HepG2 (cell line): ENCODE data around the gene SPOP. TPM values are rescaled to one million over a fixed set of nuclear protein-coding genes. Genes with fewer than 3 reads are reported as not detected.
A peak's percentile ranks its signal among the peaks of the same experiment; 100 is the strongest.

Experiments
- GATAD1 ChIP-seq: IDR thresholded peaks from 2 replicates; pipeline ENCODE4 v1.6.1; 2016; ENCODE audit warnings: missing genetic modification reagents, missing compliant biosample characterization
- HNF4G ChIP-seq, 2 experiments: sonication (generic) in 1 of 2; formaldehyde crosslinking in 1 of 2; IDR thresholded peaks; 2 replicates each; pipeline versions ENCODE4 v1.4.0 to v1.6.1; 2011 to 2020; ENCODE audit warnings: borderline replicate concordance in 2 of 2, low read depth in 2 of 2, mild to moderate bottlenecking in 2 of 2, low read length in 1 of 2, missing genetic modification reagents in 1 of 2, moderate library complexity in 1 of 2
- KLF6 ChIP-seq: IDR thresholded peaks from 2 replicates; pipeline ENCODE4 v1.8.0; 2016; ENCODE audit warnings: missing biosample characterization, missing genetic modification reagents
- MAZ ChIP-seq, 2 experiments: sonication (generic) in 1 of 2; formaldehyde crosslinking in 1 of 2; IDR thresholded peaks; 2 replicates each; pipeline versions ENCODE4 v1.5.0 to v1.6.1; 2012 to 2020; ENCODE audit warnings: low read depth in 2 of 2, mild to moderate bottlenecking in 2 of 2, borderline replicate concordance in 1 of 2, improper control_type of control experiment in 1 of 2, low read length in 1 of 2, missing genetic modification reagents in 1 of 2, moderate library complexity in 1 of 2
- MXD4 ChIP-seq: IDR thresholded peaks from 2 replicates; pipeline ENCODE4 v1.6.1; 2016; ENCODE audit warnings: mild to moderate bottlenecking, missing biosample characterization, missing genetic modification reagents
- ZNF124 ChIP-seq: sonication (generic); formaldehyde crosslinking; IDR thresholded peaks from 2 replicates; pipeline ENCODE4 v1.4.0; 2020; ENCODE audit warnings: missing genetic modification reagents
- ZNF605 ChIP-seq: sonication (generic); formaldehyde crosslinking; IDR thresholded peaks from 2 replicates; pipeline ENCODE4 v1.8.0; 2022; ENCODE audit warnings: mild to moderate bottlenecking, missing genetic modification reagents
- ZNF616 ChIP-seq: sonication (generic); formaldehyde crosslinking; IDR thresholded peaks from 2 replicates; pipeline ENCODE4 v1.5.0; 2020; ENCODE audit warnings: low read depth, mild to moderate bottlenecking, missing genetic modification reagents
- ZNF737 ChIP-seq: sonication (generic); formaldehyde crosslinking; IDR thresholded peaks from 2 replicates; pipeline ENCODE4 v1.5.0; 2020; ENCODE audit warnings: missing genetic modification reagents, mild to moderate bottlenecking, borderline replicate concordance
- ZSCAN29 ChIP-seq: sonication (generic); formaldehyde crosslinking; conservative IDR thresholded peaks from 2 replicates; pipeline ENCODE4 v1.4.0; 2020; ENCODE audit warnings: mild to moderate bottlenecking, missing genetic modification reagents
- polyA plus RNA-seq, 8 experiments: library from polyadenylated mRNA; depleted of rRNA in 3 of 8; stranded (reverse) in 7 of 8; unstranded in 1 of 8; fragments of >200 nt; fragmentation: Illumina TruSeq in 4 of 8; extraction: Trizol in 4 of 8; gene quantifications; 2 replicates each; pipeline versions ENCODE4 v1.2.1 to v1.2.3, GENCODE V29; 2011 to 2016; ENCODE audit warnings: low read depth in 4 of 8, missing spikeins in 1 of 8, mixed read lengths in 1 of 8; ENCODE audit not compliant: insufficient read depth in 1 of 8
- total RNA-seq, 5 experiments: library from RNA; depleted of rRNA; stranded (reverse); fragments of >200 nt; fragmentation: Illumina TruSeq; extraction: Trizol; gene quantifications; 2 replicates each; pipeline ENCODE4 v1.2.3, GENCODE V29; 2016; ENCODE audit warnings: low read depth in 1 of 5
- TF ChIP-seq, protein P1 (sequence below): sonication (generic); formaldehyde crosslinking; IDR thresholded peaks from 2 replicates; pipeline ENCODE4 v1.4.0; 2020; ENCODE audit warnings: missing genetic modification reagents, borderline replicate concordance
- TF ChIP-seq, protein P2 (sequence below): sonication (generic); formaldehyde crosslinking; IDR thresholded peaks from 2 replicates; pipeline ENCODE4 v1.4.0; 2020; ENCODE audit warnings: missing genetic modification reagents
- TF ChIP-seq, protein P3 (sequence below): sonication (generic); formaldehyde crosslinking; IDR thresholded peaks from 2 replicates; pipeline ENCODE4 v1.4.0; 2020; ENCODE audit warnings: missing genetic modification reagents, borderline replicate concordance
- TF ChIP-seq, protein P4 (sequence below): IDR thresholded peaks from 2 replicates; pipeline ENCODE4 v1.6.1; 2016; ENCODE audit warnings: mild to moderate bottlenecking, missing biosample characterization, missing genetic modification reagents

SPOP gene
- total and polyA plus RNA-seq, 2 of the 13 experiments (the other 11 are each of a cell fraction or from before 2014, with no cell fraction given) = 52.8 to 60.8 TPM

DNA sequence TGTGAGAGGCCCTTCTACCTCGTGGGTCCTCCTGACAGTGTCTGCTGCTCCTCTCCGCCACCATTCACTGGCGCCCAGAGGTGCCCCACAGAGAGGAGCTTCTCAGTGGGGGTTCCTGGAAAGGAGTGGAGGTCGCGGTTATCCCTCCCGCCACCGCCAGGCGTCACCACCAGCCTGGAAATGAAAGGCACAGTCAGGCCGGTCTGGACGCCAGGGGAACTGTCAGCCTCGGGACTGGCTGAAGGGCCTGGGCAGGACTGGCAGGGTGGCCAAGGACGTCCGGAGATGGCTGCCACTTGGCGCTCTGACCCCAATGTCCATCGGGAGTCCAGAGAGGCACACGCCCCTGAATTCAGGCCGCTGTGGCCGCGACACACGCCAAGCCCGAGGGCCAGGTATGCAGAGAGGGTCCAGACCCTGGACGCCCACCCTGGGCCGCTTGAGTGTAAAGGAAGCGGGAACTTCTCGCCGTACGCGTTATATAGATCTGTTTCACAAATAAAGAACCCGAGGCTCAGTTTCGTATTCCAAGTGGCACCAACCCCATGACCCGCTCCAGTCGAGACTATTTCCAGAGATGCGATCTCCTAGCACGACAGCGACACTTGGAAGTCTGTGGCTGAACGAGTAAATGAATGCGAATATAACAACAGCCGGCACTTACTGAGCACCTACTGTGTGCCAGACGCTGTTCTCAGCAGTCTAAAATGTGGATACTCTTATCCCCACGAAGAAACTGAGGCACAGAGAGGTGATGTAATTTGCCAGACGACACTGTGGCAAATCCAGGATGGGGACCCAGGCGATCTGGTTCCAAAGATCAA is 109.8 kb downstream of the SPOP start (continued):
- TF ChIP-seq KLF6 (CRISPR knock-in tag) (0 out of 2 replicates have a peak, but pooled peaks have one; percentile 69), HNF4G (IDR thresholded peaks at IDR 0.05; ENCODE audit: borderline replicate concordance, low read depth, low read length) (peak; percentile 49; the same call in 1 of the 2 replicates), HNF4G (CRISPR knock-in tag; IDR thresholded peaks at IDR 0.05; ENCODE audit: borderline replicate concordance, low read depth) (peak; percentile 28; the same call in 1 of the 2 replicates), ZNF737 (CRISPR knock-in tag) (0 out of 2 replicates have a peak, but pooled peaks have one; percentile 65), ZSCAN29 (0 out of 2 replicates have a peak, but pooled peaks have one; percentile 60), MAZ (IDR thresholded peaks at IDR 0.05; ENCODE audit: borderline replicate concordance, low read depth, low read length) (no peak), MAZ (CRISPR knock-in tag; IDR thresholded peaks at IDR 0.05; ENCODE audit: low read depth) (peak; percentile 78), MXD4 (CRISPR knock-in tag) (peak; percentile 63; the same call in 1 of the 2 replicates), GATAD1 (CRISPR knock-in tag) (peak; percentile 77; the same call in 1 of the 2 replicates), ZNF124 (CRISPR knock-in tag) (0 out of 2 replicates have a peak, but pooled peaks have one; percentile 46), ZNF605 (CRISPR knock-in tag) (peak; percentile 90), ZNF616 (no peak)
- TF ChIP-seq, protein P1, sequence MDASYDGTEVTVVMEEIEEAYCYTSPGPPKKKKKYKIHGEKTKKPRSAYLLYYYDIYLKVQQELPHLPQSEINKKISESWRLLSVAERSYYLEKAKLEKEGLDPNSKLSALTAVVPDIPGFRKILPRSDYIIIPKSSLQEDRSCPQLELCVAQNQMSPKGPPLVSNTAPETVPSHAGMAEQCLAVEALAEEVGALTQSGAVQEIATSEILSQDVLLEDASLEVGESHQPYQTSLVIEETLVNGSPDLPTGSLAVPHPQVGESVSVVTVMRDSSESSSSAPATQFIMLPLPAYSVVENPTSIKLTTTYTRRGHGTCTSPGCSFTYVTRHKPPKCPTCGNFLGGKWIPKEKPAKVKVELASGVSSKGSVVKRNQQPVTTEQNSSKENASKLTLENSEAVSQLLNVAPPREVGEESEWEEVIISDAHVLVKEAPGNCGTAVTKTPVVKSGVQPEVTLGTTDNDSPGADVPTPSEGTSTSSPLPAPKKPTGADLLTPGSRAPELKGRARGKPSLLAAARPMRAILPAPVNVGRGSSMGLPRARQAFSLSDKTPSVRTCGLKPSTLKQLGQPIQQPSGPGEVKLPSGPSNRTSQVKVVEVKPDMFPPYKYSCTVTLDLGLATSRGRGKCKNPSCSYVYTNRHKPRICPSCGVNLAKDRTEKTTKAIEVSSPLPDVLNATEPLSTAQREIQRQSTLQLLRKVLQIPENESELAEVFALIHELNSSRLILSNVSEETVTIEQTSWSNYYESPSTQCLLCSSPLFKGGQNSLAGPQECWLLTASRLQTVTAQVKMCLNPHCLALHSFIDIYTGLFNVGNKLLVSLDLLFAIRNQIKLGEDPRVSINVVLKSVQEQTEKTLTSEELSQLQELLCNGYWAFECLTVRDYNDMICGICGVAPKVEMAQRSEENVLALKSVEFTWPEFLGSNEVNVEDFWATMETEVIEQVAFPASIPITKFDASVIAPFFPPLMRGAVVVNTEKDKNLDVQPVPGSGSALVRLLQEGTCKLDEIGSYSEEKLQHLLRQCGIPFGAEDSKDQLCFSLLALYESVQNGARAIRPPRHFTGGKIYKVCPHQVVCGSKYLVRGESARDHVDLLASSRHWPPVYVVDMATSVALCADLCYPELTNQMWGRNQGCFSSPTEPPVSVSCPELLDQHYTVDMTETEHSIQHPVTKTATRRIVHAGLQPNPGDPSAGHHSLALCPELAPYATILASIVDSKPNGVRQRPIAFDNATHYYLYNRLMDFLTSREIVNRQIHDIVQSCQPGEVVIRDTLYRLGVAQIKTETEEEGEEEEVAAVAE (CRISPR knock-in tag) = 0 out of 2 replicates have a peak, but pooled peaks have one; percentile 53
- TF ChIP-seq, protein P2, sequence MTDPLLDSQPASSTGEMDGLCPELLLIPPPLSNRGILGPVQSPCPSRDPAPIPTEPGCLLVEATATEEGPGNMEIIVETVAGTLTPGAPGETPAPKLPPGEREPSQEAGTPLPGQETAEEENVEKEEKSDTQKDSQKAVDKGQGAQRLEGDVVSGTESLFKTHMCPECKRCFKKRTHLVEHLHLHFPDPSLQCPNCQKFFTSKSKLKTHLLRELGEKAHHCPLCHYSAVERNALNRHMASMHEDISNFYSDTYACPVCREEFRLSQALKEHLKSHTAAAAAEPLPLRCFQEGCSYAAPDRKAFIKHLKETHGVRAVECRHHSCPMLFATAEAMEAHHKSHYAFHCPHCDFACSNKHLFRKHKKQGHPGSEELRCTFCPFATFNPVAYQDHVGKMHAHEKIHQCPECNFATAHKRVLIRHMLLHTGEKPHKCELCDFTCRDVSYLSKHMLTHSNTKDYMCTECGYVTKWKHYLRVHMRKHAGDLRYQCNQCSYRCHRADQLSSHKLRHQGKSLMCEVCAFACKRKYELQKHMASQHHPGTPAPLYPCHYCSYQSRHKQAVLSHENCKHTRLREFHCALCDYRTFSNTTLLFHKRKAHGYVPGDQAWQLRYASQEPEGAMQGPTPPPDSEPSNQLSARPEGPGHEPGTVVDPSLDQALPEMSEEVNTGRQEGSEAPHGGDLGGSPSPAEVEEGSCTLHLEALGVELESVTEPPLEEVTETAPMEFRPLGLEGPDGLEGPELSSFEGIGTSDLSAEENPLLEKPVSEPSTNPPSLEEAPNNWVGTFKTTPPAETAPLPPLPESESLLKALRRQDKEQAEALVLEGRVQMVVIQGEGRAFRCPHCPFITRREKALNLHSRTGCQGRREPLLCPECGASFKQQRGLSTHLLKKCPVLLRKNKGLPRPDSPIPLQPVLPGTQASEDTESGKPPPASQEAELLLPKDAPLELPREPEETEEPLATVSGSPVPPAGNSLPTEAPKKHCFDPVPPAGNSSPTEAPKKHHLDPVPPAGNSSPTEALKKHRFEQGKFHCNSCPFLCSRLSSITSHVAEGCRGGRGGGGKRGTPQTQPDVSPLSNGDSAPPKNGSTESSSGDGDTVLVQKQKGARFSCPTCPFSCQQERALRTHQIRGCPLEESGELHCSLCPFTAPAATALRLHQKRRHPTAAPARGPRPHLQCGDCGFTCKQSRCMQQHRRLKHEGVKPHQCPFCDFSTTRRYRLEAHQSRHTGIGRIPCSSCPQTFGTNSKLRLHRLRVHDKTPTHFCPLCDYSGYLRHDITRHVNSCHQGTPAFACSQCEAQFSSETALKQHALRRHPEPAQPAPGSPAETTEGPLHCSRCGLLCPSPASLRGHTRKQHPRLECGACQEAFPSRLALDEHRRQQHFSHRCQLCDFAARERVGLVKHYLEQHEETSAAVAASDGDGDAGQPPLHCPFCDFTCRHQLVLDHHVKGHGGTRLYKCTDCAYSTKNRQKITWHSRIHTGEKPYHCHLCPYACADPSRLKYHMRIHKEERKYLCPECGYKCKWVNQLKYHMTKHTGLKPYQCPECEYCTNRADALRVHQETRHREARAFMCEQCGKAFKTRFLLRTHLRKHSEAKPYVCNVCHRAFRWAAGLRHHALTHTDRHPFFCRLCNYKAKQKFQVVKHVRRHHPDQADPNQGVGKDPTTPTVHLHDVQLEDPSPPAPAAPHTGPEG (CRISPR knock-in tag) = no peak
- TF ChIP-seq, protein P3, sequence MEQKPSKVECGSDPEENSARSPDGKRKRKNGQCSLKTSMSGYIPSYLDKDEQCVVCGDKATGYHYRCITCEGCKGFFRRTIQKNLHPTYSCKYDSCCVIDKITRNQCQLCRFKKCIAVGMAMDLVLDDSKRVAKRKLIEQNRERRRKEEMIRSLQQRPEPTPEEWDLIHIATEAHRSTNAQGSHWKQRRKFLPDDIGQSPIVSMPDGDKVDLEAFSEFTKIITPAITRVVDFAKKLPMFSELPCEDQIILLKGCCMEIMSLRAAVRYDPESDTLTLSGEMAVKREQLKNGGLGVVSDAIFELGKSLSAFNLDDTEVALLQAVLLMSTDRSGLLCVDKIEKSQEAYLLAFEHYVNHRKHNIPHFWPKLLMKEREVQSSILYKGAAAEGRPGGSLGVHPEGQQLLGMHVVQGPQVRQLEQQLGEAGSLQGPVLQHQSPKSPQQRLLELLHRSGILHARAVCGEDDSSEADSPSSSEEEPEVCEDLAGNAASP (CRISPR knock-in tag) = peak; percentile 60; the same call in 1 of the 2 replicates
- TF ChIP-seq, protein P4, sequence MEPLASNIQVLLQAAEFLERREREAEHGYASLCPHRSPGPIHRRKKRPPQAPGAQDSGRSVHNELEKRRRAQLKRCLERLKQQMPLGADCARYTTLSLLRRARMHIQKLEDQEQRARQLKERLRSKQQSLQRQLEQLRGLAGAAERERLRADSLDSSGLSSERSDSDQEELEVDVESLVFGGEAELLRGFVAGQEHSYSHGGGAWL (CRISPR knock-in tag) = peak; percentile 64; the same call in 1 of the 2 replicates
